HG03103 (cell line): Measurements from ENCODE around the gene FOXG1.

Experiments
- ATAC-seq: cut with Tn5 transposase; IDR thresholded peaks from one replicate; pipeline ENCODE4 v1.9.1; 2021; ENCODE audit warnings: low read depth; ENCODE audit not compliant: unreplicated experiment

Gene FOXG1

DNA sequence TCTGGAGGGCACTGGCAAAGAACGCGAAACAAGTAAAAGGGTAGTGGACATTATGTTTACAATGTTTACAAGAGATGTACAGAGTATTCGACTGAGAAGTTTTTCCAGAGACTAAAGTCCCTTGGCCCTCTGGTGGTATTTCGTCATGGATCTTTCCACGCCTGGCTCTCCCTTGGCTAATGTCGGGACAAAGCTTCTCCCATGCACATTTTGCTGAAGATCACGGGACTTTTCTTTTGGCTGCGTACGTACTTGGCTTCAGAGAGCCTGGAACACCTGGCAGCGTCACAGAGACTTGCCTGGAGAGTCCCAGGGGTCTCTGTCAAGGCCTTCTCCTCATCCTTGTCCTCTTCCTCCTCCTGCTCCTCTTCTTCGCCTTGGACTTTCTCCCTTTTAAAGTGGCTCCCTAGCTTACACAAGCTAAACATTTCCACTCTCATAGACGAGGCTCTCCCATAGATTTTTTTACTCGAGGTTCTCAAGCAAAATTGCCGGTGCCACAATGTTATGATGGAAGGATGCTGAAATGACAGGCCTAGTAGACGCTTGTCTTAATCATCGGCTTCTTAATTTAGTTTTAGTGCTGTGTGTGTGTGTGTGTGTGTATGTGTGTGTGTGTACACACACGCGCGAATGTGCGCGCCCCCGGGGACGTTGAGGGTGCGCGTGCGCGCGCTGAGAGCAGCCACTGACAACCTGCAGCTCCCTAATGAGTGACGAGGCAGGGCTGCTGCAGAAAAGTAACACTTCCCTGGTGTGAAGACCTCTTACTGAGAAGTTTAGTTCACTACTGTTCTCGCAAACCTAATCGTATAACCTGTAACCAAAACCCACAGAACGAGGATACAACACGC is 4.9 kb upstream of the FOXG1 start:
- ATAC-seq = no peak

DNA sequence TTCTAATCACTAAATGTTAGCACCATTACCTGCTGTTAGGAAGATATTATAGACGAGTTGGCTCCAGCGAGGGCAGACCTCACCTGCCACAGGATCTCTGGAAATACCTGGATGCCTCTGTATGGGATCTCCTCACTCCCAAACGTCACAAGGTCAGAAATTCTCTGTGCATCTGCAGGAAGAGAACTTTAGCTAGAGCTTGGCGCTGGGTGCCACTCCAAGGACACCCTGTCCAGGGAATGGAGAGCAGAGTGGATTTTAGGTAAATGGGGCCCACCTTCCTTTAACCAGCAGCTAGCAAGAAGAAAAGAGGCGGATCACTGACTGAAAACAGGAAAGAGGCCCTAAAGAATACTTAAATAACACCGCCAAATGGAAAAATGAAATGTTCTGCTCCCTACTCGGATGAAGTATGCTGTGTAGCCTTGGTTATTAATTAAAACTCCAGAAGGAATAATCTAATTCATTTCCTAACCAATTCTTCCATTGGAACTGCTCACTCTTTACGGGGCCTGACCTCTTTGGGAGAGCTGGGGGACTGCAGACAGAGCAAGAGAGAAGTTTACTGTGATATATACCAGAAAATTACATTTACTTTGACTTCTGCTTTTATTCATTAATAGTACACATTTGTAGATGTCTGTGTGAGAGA is 4.2 kb upstream of the FOXG1 start:
- ATAC-seq = no peak

DNA sequence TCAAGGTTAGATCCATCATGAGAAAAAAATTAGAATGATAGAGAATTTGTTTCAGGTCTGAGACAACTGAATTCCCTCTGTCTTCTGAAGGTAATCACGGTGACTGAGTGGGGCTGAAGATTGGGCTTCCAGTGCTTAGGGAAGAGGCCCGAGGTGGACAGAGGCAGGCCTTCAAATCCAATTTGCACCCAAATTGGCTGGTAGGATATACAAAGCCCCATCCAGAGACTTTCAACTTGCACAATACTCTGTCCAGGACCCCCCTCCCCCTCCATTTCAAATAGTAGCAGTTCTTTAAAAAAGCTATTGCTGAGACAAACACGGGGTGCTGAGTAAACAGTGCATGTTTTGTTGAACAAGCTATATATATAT is 3.6 kb upstream of the FOXG1 start:
- no peak for ATAC-seq

- ATAC-seq = no peak
Observed at GRCh38 chr14:28763751-28764256, 2.8 kb upstream of the FOXG1 start.

GRCh38 chr14:28764257-28765160 is 2.1 kb upstream of the FOXG1 start:
- ATAC-seq = no peak

- ATAC-seq = no peak
Observed at GRCh38 chr14:28765169-28765830, 1.3 kb upstream of the FOXG1 start.

GRCh38 chr14:28765831-28766468 is 637 bp upstream of the FOXG1 start:
- ATAC-seq = no peak

- no peak for ATAC-seq
Observed at GRCh38 chr14:28767030-28767852, 654 bp downstream of the FOXG1 start.

DNA sequence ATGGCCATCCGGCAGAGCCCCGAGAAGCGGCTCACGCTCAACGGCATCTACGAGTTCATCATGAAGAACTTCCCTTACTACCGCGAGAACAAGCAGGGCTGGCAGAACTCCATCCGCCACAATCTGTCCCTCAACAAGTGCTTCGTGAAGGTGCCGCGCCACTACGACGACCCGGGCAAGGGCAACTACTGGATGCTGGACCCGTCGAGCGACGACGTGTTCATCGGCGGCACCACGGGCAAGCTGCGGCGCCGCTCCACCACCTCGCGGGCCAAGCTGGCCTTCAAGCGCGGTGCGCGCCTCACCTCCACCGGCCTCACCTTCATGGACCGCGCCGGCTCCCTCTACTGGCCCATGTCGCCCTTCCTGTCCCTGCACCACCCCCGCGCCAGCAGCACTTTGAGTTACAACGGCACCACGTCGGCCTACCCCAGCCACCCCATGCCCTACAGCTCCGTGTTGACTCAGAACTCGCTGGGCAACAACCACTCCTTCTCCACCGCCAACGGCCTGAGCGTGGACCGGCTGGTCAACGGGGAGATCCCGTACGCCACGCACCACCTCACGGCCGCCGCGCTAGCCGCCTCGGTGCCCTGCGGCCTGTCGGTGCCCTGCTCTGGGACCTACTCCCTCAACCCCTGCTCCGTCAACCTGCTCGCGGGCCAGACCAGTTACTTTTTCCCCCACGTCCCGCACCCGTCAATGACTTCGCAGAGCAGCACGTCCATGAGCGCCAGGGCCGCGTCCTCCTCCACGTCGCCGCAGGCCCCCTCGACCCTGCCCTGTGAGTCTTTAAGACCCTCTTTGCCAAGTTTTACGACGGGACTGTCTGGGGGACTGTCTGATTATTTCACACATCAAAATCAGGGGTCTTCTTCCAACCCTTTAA is 1.5 kb downstream of the FOXG1 start:
- no peak for ATAC-seq

- ATAC-seq = no peak
Observed at GRCh38 chr14:28769276-28769880, 2.8 kb downstream of the FOXG1 start.

GRCh38 chr14:28770061-28770460 is 3.5 kb downstream of the FOXG1 start:
- no peak for ATAC-seq

DNA sequence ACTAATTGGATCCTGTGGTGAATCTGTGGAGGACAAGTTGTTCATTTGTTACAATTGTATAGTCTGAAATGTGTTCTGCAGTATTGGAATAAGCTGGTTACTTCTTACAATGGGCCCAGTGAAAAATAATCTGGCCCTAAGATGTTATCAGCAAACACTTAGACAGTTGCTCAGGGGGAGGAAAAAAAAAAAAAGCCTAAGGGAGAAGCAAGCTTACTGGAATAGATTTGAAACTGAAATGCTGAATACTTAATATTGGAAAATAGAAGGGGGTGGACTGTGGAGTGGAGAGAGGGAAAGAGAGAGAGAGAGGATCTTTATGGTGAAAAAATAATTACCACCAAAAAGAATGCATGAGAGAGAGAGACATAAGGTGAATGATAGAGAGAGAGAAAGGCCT is 4.0 kb downstream of the FOXG1 start:
- no peak for ATAC-seq

DNA sequence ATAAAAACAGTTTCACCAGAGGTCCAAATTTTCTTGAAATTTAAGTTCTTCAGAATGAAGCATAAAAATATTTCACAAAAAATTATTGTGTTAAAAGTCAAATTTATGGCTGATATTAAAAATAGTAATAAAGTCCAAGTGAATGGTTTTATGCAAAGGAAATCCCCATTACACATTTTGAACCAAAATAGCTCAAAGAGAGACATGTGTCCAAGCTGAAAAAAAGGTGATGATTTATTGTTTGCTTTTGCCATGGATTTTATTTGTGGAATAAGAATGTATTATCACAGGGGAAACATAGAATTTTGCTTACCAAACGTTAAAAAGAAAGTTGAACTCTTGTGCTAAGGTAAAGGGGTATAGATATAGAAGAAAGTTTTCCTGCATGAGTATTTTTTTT is 4.6 kb downstream of the FOXG1 start:
- ATAC-seq = no peak

GRCh38 chr14:28772613-28773012 is 6.0 kb downstream of the FOXG1 start:
- ATAC-seq = no peak

DNA sequence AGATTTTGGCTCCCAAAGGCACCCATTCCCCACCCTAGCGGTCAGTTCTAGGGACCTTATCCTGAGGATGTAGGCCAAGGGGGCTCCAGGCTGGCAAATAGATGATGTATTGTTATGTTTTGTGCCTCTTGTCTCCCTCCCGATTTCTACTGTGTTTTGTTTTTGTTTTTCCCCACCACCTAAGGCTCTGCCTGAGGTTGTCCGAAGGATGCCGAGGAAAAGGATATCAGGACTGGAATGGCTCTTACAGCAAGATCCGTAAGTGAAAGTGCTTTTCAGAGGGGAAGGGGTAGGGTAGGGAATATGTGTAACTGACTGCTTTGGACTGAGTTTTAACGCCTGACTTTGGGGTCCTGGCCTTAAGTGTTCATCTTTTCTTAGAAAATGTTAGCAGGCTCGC is 6.6 kb downstream of the FOXG1 start:
- ATAC-seq = no peak

DNA sequence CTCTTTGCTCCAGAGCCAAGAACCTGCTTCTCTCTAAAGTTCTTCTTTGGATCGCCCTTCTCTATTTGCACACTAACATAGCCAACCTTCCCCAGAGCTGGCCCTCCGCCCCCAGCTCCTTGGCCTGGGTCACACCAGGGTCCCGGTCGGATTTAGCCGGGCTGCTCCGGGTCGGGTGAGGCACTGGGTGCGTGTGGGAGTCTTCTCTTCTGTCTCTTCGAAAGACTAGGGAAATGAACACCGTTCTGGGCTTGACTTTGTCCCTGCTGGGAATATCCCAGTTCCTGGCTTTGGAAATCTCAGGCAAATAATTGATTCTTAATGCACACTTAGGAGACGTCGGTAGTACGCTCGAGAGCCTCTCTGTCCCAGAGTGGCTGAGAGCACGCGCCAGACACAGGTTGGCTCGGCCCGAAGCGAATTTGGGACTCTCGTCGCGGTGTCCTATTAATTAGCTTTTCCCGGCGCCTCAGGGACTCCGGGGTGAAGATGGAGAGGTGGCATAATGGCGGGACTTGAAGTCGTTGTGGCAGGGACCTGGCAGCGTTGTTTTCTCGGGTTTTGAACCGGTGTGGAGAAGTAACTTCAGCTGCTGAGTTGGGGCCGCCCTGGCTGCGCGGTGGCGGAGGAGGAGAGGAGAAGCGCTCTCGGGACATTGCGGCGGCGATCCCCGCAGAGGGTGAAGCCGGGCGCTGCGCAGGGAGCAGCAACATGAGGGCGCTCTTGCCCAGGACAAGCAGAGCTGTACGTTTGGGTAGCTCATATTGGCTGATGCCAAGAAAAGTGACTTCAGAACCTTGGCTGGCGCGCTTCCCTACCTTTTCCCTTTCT is 7.5 kb downstream of the FOXG1 start:
- no peak for ATAC-seq
